IMR-90 (cell line): ENCODE data around the gene PCBP3. TPM values are rescaled to one million over a fixed set of nuclear protein-coding genes. Genes with fewer than 3 reads are reported as not detected.

Experiments used
- ATAC-seq: fragments of 200-7000 bp; cut with Tn5 transposase; 2 replicates; pipeline ENCODE4 v1.9.1; 2020; ENCODE audit warnings: low read depth, mild to moderate bottlenecking, moderate library complexity
- BruUV-seq: library from RNA; stranded (reverse); fragments of 400-500 nt; replicated peaks from 2 replicates; lab custom pipeline; 2021; lab: Mats Ljungman, UMichigan
- CTCF ChIA-PET: fragments of 300-600 bp; formaldehyde crosslinking; extraction: SDS; loops from one replicate; lab custom pipeline; 2021; ENCODE audit warnings: antibody characterized with exemption; lab: Yijun Ruan, JAX
- POLR2A ChIA-PET: fragments of 300-600 bp; sonication (Branson Sonifier 250); formaldehyde crosslinking; loops from one replicate; lab custom pipeline; 2022; ENCODE audit warnings: antibody characterized with exemption; ENCODE audit not compliant: unreplicated experiment; lab: Charles Lee
- DNase-seq: peaks from one replicate; pipeline ENCODE4 v3.0.0; 2013
- H2AFZ ChIP-seq: replicated peaks from 2 replicates; pipeline ENCODE3; 2013; ENCODE audit warnings: low read length, mild to moderate bottlenecking; ENCODE audit not compliant: poor library complexity
- H2AK5ac ChIP-seq: 2 replicates; pipeline ENCODE4 v1.6.1; 2013; ENCODE audit warnings: low read depth, low read length, inconsistent platforms
- H2AK9ac ChIP-seq: replicated peaks from 2 replicates; pipeline ENCODE3; 2013; ENCODE audit warnings: mild to moderate bottlenecking, low read depth, low read length, moderate library complexity; ENCODE audit not compliant: poor library complexity
- H2BK120ac ChIP-seq: 2 replicates; pipeline ENCODE4 v1.6.1; 2013; ENCODE audit warnings: low read depth, low read length, inconsistent platforms
- H2BK15ac ChIP-seq: 3 replicates; pipeline ENCODE4 v1.6.1; 2013; ENCODE audit warnings: low read depth, low read length, inconsistent platforms
- H2BK20ac ChIP-seq: 2 replicates; pipeline ENCODE4 v1.6.1; 2013; ENCODE audit warnings: low read depth, mild to moderate bottlenecking, inconsistent platforms, low read length, moderate library complexity
- H2BK5ac ChIP-seq: 2 replicates; pipeline ENCODE4 v1.6.1; 2013; ENCODE audit warnings: mild to moderate bottlenecking, low read depth, low read length, inconsistent platforms; ENCODE audit not compliant: poor library complexity, severe bottlenecking
- H3K14ac ChIP-seq: replicated peaks from 2 replicates; pipeline ENCODE4 v1.6.1; 2013; ENCODE audit warnings: low read depth, low read length, inconsistent platforms
- H3K18ac ChIP-seq: 2 replicates; pipeline ENCODE4 v1.6.1; 2013; ENCODE audit warnings: low read depth, low read length, control low read depth
- H3K23ac ChIP-seq: 2 replicates; pipeline ENCODE4 v1.6.1; 2013; ENCODE audit warnings: low read depth, low read length, inconsistent platforms
- H3K27ac ChIP-seq: 2 replicates; pipeline ENCODE4 v1.5.1; 2013; ENCODE audit warnings: mild to moderate bottlenecking, control low read depth, low read length; ENCODE audit not compliant: insufficient read depth
- H3K27me3 ChIP-seq: 2 replicates; pipeline ENCODE4 v1.6.1; 2013; ENCODE audit warnings: low read length; ENCODE audit not compliant: control insufficient read depth, insufficient read depth
- H3K36me3 ChIP-seq: 2 replicates; pipeline ENCODE4 v1.6.1; 2013; ENCODE audit warnings: low read length, mixed read lengths; ENCODE audit not compliant: control insufficient read depth, insufficient read depth
- H3K4ac ChIP-seq: 2 replicates; pipeline ENCODE4 v1.6.1; 2013; ENCODE audit warnings: low read depth, low read length, inconsistent platforms
- H3K4me1 ChIP-seq: 2 replicates; pipeline ENCODE4 v1.6.1; 2013; ENCODE audit warnings: low read length, mixed read lengths; ENCODE audit not compliant: control insufficient read depth, insufficient read depth
- H3K4me2 ChIP-seq: 2 replicates; pipeline ENCODE4 v1.6.1; 2013; ENCODE audit warnings: low read depth, mild to moderate bottlenecking, control low read depth, low read length, moderate library complexity
- H3K4me3 ChIP-seq: 2 replicates; pipeline ENCODE4 v1.5.1; 2013; ENCODE audit warnings: low read depth, mild to moderate bottlenecking, control low read depth, low read length, moderate library complexity; ENCODE audit not compliant: insufficient read depth
- H3K56ac ChIP-seq: 2 replicates; pipeline ENCODE4 v1.6.1; 2013; ENCODE audit warnings: low read length, inconsistent platforms; ENCODE audit not compliant: insufficient read depth; ENCODE audit errors: extremely low read depth
- H3K79me1 ChIP-seq, 2 experiments: 2 replicates each; pipeline ENCODE4 v1.6.1; 2013; ENCODE audit warnings: low read length in 2 of 2, inconsistent platforms in 1 of 2, low read depth in 1 of 2
- H3K9ac ChIP-seq: 2 replicates; pipeline ENCODE4 v1.6.1; 2013; ENCODE audit warnings: low read depth, low read length, control low read depth
- H3K9me1 ChIP-seq: 2 replicates; pipeline ENCODE4 v1.6.1; 2013; ENCODE audit warnings: low read length, inconsistent platforms; ENCODE audit not compliant: insufficient read depth
- H3K9me3 ChIP-seq: 2 replicates; pipeline ENCODE4 v1.6.1; 2013; ENCODE audit warnings: low read length; ENCODE audit not compliant: control insufficient read depth, insufficient read depth
- H4K20me1 ChIP-seq: 2 replicates; pipeline ENCODE4 v1.6.1; 2013; ENCODE audit warnings: low read length, inconsistent platforms; ENCODE audit not compliant: insufficient read depth
- H4K5ac ChIP-seq: 2 replicates; pipeline ENCODE4 v1.6.1; 2013; ENCODE audit warnings: mild to moderate bottlenecking, low read depth, low read length, control low read depth
- H4K8ac ChIP-seq, 2 experiments: 2 replicates each; pipeline ENCODE4 v1.6.1; 2013; ENCODE audit warnings: low read depth in 2 of 2, low read length in 2 of 2, control low read depth in 1 of 2, inconsistent platforms in 1 of 2
- H4K91ac ChIP-seq: 2 replicates; pipeline ENCODE4 v1.6.1; 2013; ENCODE audit warnings: low read depth, low read length, inconsistent platforms; ENCODE audit not compliant: insufficient read depth
- BHLHE40 ChIP-seq: fragments of 150-350 bp; IDR thresholded peaks from 2 replicates; pipeline ENCODE4 v1.6.1; 2016; ENCODE audit warnings: mild to moderate bottlenecking, low read depth, low read length
- CEBPB ChIP-seq: IDR thresholded peaks from 2 replicates; pipeline ENCODE4 v1.6.1; 2012; ENCODE audit warnings: low read depth, low read length, improper control_type of control experiment
- CHD1 ChIP-seq: IDR thresholded peaks from 2 replicates; pipeline ENCODE4 v1.6.1; 2012; ENCODE audit warnings: low read depth, low read length, improper control_type of control experiment
- CTCF ChIP-seq: conservative IDR thresholded peaks from 2 replicates; pipeline ENCODE4 v1.5.1; 2012; ENCODE audit warnings: mild to moderate bottlenecking, low read depth, low read length, improper control_type of control experiment
- FOS ChIP-seq: fragments of 150-350 bp; IDR thresholded peaks from 2 replicates; pipeline ENCODE4 v1.6.1; 2016; ENCODE audit warnings: low read depth, low read length
- MXI1 ChIP-seq: IDR thresholded peaks from 2 replicates; pipeline ENCODE4 v1.6.1; 2012; ENCODE audit warnings: low read depth, mild to moderate bottlenecking, low read length, moderate library complexity, borderline replicate concordance
- NFE2L2 ChIP-seq: fragments of 150-350 bp; IDR thresholded peaks from 2 replicates; pipeline ENCODE4 v1.6.1; 2016; ENCODE audit warnings: low read depth, mild to moderate bottlenecking, low read length
- POLR2A ChIP-seq: IDR thresholded peaks from 2 replicates; pipeline ENCODE4 v1.6.1; 2012; ENCODE audit warnings: mild to moderate bottlenecking, low read depth, low read length
- RCOR1 ChIP-seq: IDR thresholded peaks from 2 replicates; pipeline ENCODE4 v1.6.1; 2012; ENCODE audit warnings: mild to moderate bottlenecking, low read length, improper control_type of control experiment; ENCODE audit not compliant: insufficient replicate concordance
- RFX5 ChIP-seq: IDR thresholded peaks from 2 replicates; pipeline ENCODE4 v1.8.0; 2012; ENCODE audit warnings: low read depth, mild to moderate bottlenecking, low read length, moderate library complexity
- WGBS, 2 experiments: methylation state at CpG; one replicate each; pipeline versions ENCODE4 v1.1.5 to v1.1.7; 2013; ENCODE audit warnings: missing lambda C conversion rate in 2 of 2; ENCODE audit not compliant: insufficient read length in 1 of 2; ENCODE audit errors: extremely low coverage in 2 of 2; 5-methylcytosine and 5-hydroxymethylcytosine counted together
- dilution Hi-C: fragments of 300-500 bp; cut with HindIII; formaldehyde crosslinking; loops from one replicate; pipeline ENCODE4 v1.14.3; 2018; ENCODE audit warnings: low sequenced_read_pairs; ENCODE audit not compliant: unreplicated experiment
- in situ Hi-C: fragments of 300-500 bp; cut with MboI; formaldehyde crosslinking; loops from 3 replicates; pipeline ENCODE4 v1.14.3; 2019; ENCODE audit warnings: low sequenced_read_pairs, inconsistent platforms, mixed read lengths
- intact Hi-C: fragments of 100-400 bp; cut with micrococcal nuclease; formaldehyde crosslinking; loops from 2 replicates; pipeline ENCODE4 v1.10.0; 2022
- polyA plus RNA-seq, 3 experiments: library from polyadenylated mRNA; depleted of rRNA; stranded (reverse); fragments of >200 nt; gene quantifications; 2 replicates each; pipeline ENCODE4 v1.2.3, GENCODE V29; 2012; ENCODE audit warnings: low replicate concordance in 1 of 3
- total RNA-seq: library from RNA; depleted of rRNA; stranded (reverse); fragments of >200 nt; gene quantifications from 2 replicates; pipeline ENCODE4 v1.2.3, GENCODE V29; 2012
- TF ChIP-seq, protein P1 (sequence below): fragments of 150-350 bp; IDR thresholded peaks from 2 replicates; pipeline ENCODE4 v1.6.1; 2016; ENCODE audit warnings: low read depth, mild to moderate bottlenecking, low read length, moderate library complexity, borderline replicate concordance
- TF ChIP-seq, protein P2 (sequence below): fragments of 150-350 bp; IDR thresholded peaks from 2 replicates; pipeline ENCODE4 v1.6.1; 2017; ENCODE audit warnings: mild to moderate bottlenecking, antibody characterized with exemption, low read length, low read depth

Gene PCBP3
- total and polyA plus RNA-seq, 2 of the 4 experiments (the other 2 are of a cell fraction), result 2.9 to 3.9 TPM

DNA sequence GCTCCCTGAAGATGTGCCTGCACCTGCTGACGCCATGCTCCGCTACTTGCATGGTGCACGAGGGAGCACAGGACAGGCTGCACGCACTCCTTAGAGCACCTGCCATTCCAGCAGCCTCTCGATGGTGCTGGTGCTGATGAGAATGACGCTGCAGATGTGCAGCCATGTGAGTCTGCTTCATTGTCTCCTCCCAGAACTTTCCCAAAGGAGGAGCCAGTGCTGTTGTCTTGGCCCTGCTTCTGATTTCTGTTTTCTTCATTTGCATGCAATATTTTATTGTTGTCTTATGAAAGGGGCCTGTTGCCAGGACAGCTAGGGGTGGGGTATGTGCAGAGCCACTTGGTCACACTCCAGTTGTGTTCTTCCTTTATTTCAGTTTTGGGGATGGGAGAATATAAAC is 70.1 kb downstream of the PCBP3 start:
- Histone ChIP-seq H3K4me2 (no peak overlapping the region), H3K23ac (no peak overlapping the region), H4K91ac (no peak overlapping the region), H2BK20ac (no peak overlapping the region), H3K9me1 (no peaks in the 10 kb centered on the region), H3K79me1 (no peaks in the 10 kb centered on the region), H3K27me3 (peaks cover 2% of the 10 kb centered on the region), H2AFZ (no peak overlapping the region), H3K4me3 (no peak overlapping the region), H3K9me3 (no peaks in the 10 kb centered on the region), H2BK5ac (no peak overlapping the region), H2BK15ac (no peak overlapping the region), H4K5ac (no peak overlapping the region), H4K20me1 (no peaks in the 10 kb centered on the region), H3K18ac (no peak overlapping the region), H3K14ac (no peak overlapping the region), H3K27ac (no peak overlapping the region), H3K4ac (no peak overlapping the region), H4K8ac (no peak overlapping the region), H3K56ac (no peak overlapping the region), H3K4me1 (no peaks in the 10 kb centered on the region), H2BK120ac (no peak overlapping the region), H2AK5ac (no peak overlapping the region), H2AK9ac (no peak overlapping the region), H3K9ac (no peak overlapping the region), H3K36me3 (no peaks in the 10 kb centered on the region)
- CTCF ChIA-PET, result no interaction called here
- no peak for TF ChIP-seq POLR2A
- TF ChIP-seq MXI1, result no peak
- TF ChIP-seq CTCF, result no peak
- TF ChIP-seq CEBPB, result no peak
- TF ChIP-seq, protein P1, sequence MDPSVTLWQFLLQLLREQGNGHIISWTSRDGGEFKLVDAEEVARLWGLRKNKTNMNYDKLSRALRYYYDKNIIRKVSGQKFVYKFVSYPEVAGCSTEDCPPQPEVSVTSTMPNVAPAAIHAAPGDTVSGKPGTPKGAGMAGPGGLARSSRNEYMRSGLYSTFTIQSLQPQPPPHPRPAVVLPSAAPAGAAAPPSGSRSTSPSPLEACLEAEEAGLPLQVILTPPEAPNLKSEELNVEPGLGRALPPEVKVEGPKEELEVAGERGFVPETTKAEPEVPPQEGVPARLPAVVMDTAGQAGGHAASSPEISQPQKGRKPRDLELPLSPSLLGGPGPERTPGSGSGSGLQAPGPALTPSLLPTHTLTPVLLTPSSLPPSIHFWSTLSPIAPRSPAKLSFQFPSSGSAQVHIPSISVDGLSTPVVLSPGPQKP, result no peak
- TF ChIP-seq NFE2L2, result no peak
- no peak for TF ChIP-seq FOS
- TF ChIP-seq CHD1, result no peak
- TF ChIP-seq, protein P2, sequence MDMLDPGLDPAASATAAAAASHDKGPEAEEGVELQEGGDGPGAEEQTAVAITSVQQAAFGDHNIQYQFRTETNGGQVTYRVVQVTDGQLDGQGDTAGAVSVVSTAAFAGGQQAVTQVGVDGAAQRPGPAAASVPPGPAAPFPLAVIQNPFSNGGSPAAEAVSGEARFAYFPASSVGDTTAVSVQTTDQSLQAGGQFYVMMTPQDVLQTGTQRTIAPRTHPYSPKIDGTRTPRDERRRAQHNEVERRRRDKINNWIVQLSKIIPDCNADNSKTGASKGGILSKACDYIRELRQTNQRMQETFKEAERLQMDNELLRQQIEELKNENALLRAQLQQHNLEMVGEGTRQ, result no peak
- no peak for TF ChIP-seq BHLHE40
- no peak for TF ChIP-seq RFX5
- no peak for TF ChIP-seq RCOR1
- dilution Hi-C loops, result no loop called here
- intact Hi-C loops, result no loop called here
- ATAC-seq (no peak), DNase-seq (no peak)
- in situ Hi-C loops, result no loop called here
- WGBS, 2 experiments, result 93% methylated on average over 5 of the region's 6 CpGs; no CpG with 5 or more reads in 1 of the 2 experiments
- POLR2A ChIA-PET, result no interaction called here
- no TSS peak for BruUV-seq
